ENCODE data around the gene KRT4. TPM values are rescaled to one million over a fixed set of nuclear protein-coding genes. Genes with fewer than 3 reads are reported as not detected.

KRT4 gene
- total and polyA plus RNA-seq, 12 donors = 2.5 TPM; not detected in 11

DNA sequence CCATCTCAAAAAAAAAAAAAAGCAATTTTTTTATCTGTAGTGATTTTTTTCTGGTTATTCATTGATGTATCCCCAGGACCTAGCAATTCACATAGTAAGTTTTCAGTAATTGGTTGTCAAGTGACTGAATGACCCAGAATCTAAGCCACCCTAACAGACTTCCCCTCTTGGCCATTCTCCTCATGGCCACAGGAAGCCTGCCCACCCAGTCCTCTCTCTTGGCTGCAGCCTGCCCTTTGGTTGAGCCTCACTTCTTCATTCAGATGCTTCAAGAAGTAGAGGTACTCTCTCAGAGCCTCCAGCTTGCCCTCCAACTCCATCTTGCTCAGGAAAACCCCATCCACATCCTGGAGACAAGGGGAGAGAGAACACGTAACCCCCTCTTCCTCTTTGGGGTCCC is 32.0 kb upstream of the KRT4 start:
- TF ChIP-seq, protein P1, sequence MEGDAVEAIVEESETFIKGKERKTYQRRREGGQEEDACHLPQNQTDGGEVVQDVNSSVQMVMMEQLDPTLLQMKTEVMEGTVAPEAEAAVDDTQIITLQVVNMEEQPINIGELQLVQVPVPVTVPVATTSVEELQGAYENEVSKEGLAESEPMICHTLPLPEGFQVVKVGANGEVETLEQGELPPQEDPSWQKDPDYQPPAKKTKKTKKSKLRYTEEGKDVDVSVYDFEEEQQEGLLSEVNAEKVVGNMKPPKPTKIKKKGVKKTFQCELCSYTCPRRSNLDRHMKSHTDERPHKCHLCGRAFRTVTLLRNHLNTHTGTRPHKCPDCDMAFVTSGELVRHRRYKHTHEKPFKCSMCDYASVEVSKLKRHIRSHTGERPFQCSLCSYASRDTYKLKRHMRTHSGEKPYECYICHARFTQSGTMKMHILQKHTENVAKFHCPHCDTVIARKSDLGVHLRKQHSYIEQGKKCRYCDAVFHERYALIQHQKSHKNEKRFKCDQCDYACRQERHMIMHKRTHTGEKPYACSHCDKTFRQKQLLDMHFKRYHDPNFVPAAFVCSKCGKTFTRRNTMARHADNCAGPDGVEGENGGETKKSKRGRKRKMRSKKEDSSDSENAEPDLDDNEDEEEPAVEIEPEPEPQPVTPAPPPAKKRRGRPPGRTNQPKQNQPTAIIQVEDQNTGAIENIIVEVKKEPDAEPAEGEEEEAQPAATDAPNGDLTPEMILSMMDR (IDR thresholded peaks at IDR 0.05) = no peak
- H3K27ac ChIP-seq = no peak overlapping the region
- H3K4me1 ChIP-seq = no peaks in the 10 kb centered on the region
- intact Hi-C loops (cut with DNase I) = no loop called here
- WGBS, 2 donors = 81 to 83% methylated on average over 1 of the region's 1 CpG
- DNase-seq = no peak
- no peaks in the 10 kb centered on the region for H3K9me3 ChIP-seq
- no peak for ATAC-seq
- H3K27me3 ChIP-seq = peaks cover 0 to 30% (median 5%) of the 10 kb centered on the region in 7 donors
- no peak overlapping the region for H3K4me3 ChIP-seq
- no peaks in the 10 kb centered on the region for H3K36me3 ChIP-seq

DNA sequence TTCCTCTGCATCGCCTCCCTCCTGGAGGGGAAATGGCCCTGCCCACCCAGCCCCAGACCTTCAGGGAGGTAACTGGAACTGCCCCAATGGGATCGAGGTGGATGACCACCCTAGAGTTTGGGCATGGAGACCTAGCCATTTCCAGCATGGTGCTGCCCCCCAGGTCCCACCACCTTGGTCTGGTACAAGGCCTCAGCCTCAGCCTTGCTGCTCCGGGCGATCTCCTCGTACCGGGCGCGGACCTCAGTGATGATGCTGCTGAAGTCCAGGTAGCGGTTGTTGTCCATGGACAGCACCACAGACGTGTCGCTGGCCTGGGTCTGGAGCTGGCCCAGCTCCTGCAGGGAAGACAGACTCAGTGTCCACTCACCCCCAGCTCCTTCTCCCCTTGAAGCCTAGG is 30.5 kb upstream of the KRT4 start:
- 94 to 95% methylated on average over 11 of the region's 11 CpGs for WGBS, 2 donors
- Histone ChIP-seq H3K27me3 (peaks cover 0 to 35% (median 6%) of the 10 kb centered on the region in 7 donors), H3K36me3 (no peaks in the 10 kb centered on the region), H3K27ac (no peak overlapping the region), H3K4me1 (no peaks in the 10 kb centered on the region), H3K4me3 (no peak overlapping the region), H3K9me3 (no peaks in the 10 kb centered on the region)
- ATAC-seq = no peak
- intact Hi-C loops (cut with DNase I) = no loop called here
- no peak for DNase-seq
- TF ChIP-seq, protein P1 (IDR thresholded peaks at IDR 0.05) = no peak

DNA sequence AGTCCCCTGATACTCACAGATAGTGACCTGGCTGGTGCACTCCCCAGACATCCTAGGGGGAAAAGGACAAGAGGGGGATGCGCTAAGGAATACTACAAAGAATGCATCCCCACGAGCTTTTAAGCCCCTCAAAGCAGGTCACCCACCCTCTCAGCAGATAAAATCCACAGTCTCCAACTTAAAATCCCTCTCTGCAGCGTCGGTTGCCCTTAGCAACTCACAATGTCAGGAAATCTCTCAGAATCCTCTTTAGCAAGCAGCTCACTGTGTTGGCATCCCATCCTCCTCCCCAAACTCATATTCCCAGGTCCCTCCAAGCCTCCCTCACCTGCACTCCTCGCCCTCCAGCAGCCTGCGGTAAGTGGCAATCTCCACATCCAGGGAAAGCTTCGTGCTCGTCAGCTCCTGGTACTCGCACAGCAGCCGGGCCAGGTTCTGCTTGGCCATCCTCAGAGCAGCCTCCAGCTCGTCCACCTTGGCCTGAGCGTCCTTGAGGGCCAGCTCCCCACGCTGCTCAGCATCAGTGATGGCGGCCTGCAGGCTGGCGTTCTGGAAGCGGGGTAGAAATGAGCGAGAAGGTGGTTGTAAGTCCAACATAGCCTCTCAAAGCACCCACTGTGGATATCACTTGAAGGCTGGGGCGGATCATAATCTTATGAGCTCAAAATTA is 25.7 kb upstream of the KRT4 start:
- H3K36me3 ChIP-seq = no peaks in the 10 kb centered on the region
- WGBS, 2 donors = 73 to 77% methylated on average over 18 of the region's 18 CpGs
- DNase-seq = no peak
- no peak for ATAC-seq
- no peak overlapping the region for H3K4me3 ChIP-seq
- no peaks in the 10 kb centered on the region for H3K9me3 ChIP-seq
- intact Hi-C loops (cut with DNase I) = no loop called here
- TF ChIP-seq, protein P1 (IDR thresholded peaks at IDR 0.05) = no peak
- H3K4me1 ChIP-seq = peaks cover 0 to 3% (median 0%) of the 10 kb centered on the region in 9 donors
- peaks cover 0 to 52% (median 38%) of the 10 kb centered on the region in 7 donors for H3K27me3 ChIP-seq
- H3K27ac ChIP-seq = no peak overlapping the region

DNA sequence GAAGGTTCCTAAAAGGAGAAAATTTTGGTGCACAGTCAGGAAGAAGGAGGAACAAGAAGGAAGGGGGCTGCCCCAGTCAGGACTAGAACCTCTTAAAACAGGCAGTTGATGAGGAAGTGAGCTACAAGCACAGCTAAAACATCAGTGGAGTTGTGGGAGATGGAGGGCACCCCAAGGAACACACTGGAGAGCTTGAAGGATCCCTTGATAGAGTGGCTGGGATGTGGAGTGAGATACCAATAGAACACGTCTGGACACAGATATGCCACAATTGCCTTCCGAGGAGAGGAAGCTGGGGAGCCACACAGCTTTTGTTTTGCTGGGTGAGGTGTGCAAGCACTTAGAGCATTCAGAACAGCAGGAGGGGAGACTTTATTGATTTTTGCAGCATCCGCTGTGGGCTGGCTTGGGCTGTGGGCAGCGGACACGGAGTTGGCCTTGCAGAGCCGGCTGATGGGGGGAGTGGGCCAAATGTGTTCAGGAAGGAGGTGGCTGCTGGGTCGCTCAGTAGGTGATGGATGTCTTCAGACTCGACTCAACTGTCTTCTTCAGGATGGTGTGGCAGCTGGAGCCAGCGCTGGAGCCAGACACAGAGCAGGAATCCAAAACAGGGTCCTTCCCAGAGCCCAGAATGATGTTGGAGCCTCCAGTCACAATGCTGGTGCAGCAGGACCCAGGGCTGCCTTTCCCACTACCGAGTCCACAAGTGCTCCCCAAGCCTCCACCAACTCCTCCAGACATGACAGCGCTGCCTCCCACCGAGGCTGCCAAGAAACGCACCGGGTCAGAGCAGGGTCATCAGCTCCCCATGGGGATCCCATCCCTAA is 24.9 kb upstream of the KRT4 start:
- H3K9me3 ChIP-seq = no peaks in the 10 kb centered on the region
- ATAC-seq = peak in 1 of 8 donors; percentile 25
- TF ChIP-seq, protein P1 (IDR thresholded peaks at IDR 0.05) = no peak
- intact Hi-C loops (cut with DNase I) = no loop called here
- WGBS, 2 donors = 52 to 57% methylated on average over 14 of the region's 14 CpGs
- no peak overlapping the region for H3K27ac ChIP-seq
- H3K36me3 ChIP-seq = no peaks in the 10 kb centered on the region
- H3K4me1 ChIP-seq = peaks cover 0 to 3% (median 0%) of the 10 kb centered on the region in 9 donors
- no peak overlapping the region for H3K4me3 ChIP-seq
- no peak for DNase-seq
- H3K27me3 ChIP-seq = peaks cover 0 to 60% (median 40%) of the 10 kb centered on the region in 7 donors

Data from heart right ventricle (tissue), 16 donors.